A549 (cell line): Measurements from ENCODE around the gene CD3E. TPM values are rescaled to one million over a fixed set of nuclear protein-coding genes. Genes with fewer than 3 reads are reported as not detected.

ENCODE experiments used
- ATAC-seq, 2 experiments: fragments of 200-7000 bp in 1 of 2; fragments of >200 bp in 1 of 2; cut with Nextera tagmentation in 1 of 2; cut with Tn5 transposase in 1 of 2; 3 replicates each; pipeline versions ENCODE4 v1.8.0 to v1.9.1; 2018 to 2020; ENCODE audit warnings: mild to moderate bottlenecking in 1 of 2, moderate library complexity in 1 of 2
- CTCF ChIA-PET: fragments of 300-600 bp; sonication (Branson Sonifier 250); formaldehyde crosslinking; extraction: SDS; loops from one replicate; lab custom pipeline; 2021; ENCODE audit warnings: antibody characterized with exemption, inconsistent platforms; lab: Yijun Ruan, JAX
- POLR2A ChIA-PET: fragments of 350-600 bp; formaldehyde crosslinking; extraction: SDS; loops from one replicate; lab custom pipeline; 2021; ENCODE audit warnings: antibody characterized with exemption, inconsistent platforms; lab: Yijun Ruan, JAX
- DNase-seq, 2 experiments: peaks; one replicate each; pipeline versions ENCODE4 v3.0.0 to v3.0.0-alpha.2; 2011 to 2016; ENCODE audit warnings: low read depth in 1 of 2, low spot score in 1 of 2
- FAIRE-seq: peaks from 2 replicates; lab custom pipeline; 2011; peaks lifted over from hg19 to GRCh38; lab: Jason Lieb, UNC
- H3K27ac ChIP-seq, 2 experiments: fragments of >200 bp; sonication (Bioruptor Twin); formaldehyde crosslinking; 3 replicates each; pipeline ENCODE4 v1.5.1; 2016 to 2017
- H3K4me1 ChIP-seq: fragments of >200 bp; sonication (Bioruptor Twin); formaldehyde crosslinking; 3 replicates; pipeline ENCODE4 v1.6.1; 2016
- H3K4me2 ChIP-seq: fragments of >200 bp; sonication (Bioruptor Twin); formaldehyde crosslinking; 3 replicates; pipeline ENCODE4 v1.6.1; 2016
- H3K4me3 ChIP-seq: fragments of >200 bp; sonication (Bioruptor Twin); formaldehyde crosslinking; 3 replicates; pipeline ENCODE4 v1.5.1; 2016
- H3K9me3 ChIP-seq: fragments of >200 bp; sonication (Bioruptor Twin); formaldehyde crosslinking; 3 replicates; pipeline ENCODE4 v1.6.1; 2016
- BHLHE40 ChIP-seq: IDR thresholded peaks from 2 replicates; pipeline ENCODE4 v1.6.1; 2012; ENCODE audit warnings: low read depth, low read length, inconsistent platforms
- CHD2 ChIP-seq: fragments of 150-350 bp; IDR thresholded peaks from 2 replicates; pipeline ENCODE4 v1.6.1; 2014; ENCODE audit warnings: low read length; ENCODE audit not compliant: partially characterized antibody
- EHMT2 ChIP-seq: fragments of 200-600 bp; sonication (generic); IDR thresholded peaks from 2 replicates; pipeline ENCODE4 v1.6.1; 2016; ENCODE audit warnings: antibody characterized with exemption, low read depth, mild to moderate bottlenecking, moderate library complexity
- EP300 ChIP-seq, 2 experiments: fragments of >200 bp; sonication (Bioruptor Twin); formaldehyde crosslinking; IDR thresholded peaks; 2 replicates in 1 of 2; 3 replicates in 1 of 2; pipeline ENCODE4 v1.6.1; 2016 to 2017
- ESRRA ChIP-seq: fragments of 150-350 bp; IDR thresholded peaks from 2 replicates; pipeline ENCODE4 v1.6.1; 2014; ENCODE audit warnings: mild to moderate bottlenecking, low read length, borderline replicate concordance
- FOSL2 ChIP-seq, 2 experiments: fragments of 450-650 bp in 1 of 2; fragments of >200 bp in 1 of 2; sonication (Bioruptor Twin) in 1 of 2; formaldehyde crosslinking; IDR thresholded peaks; 2 replicates each; pipeline versions ENCODE4 v1.5.0 to v1.6.1; 2016 to 2020; ENCODE audit warnings: mild to moderate bottlenecking in 1 of 2, moderate library complexity in 1 of 2
- GATA3 ChIP-seq: IDR thresholded peaks from 2 replicates; pipeline ENCODE4 v1.6.1; 2012; ENCODE audit warnings: borderline replicate concordance
- HDAC2 ChIP-seq: fragments of 200-600 bp; sonication (generic); IDR thresholded peaks from 2 replicates; pipeline ENCODE4 v1.6.1; 2016
- HES2 ChIP-seq: fragments of >200 bp; sonication (Bioruptor Twin); formaldehyde crosslinking; IDR thresholded peaks from 2 replicates; pipeline ENCODE4 v1.6.1; 2016
- HEYL ChIP-seq: fragments of 250-450 bp; sonication (Bioruptor Pico); IDR thresholded peaks from 2 replicates; pipeline ENCODE4 v1.8.0; 2021; ENCODE audit warnings: mild to moderate bottlenecking, moderate library complexity
- HMGXB4 ChIP-seq: fragments of 250-450 bp; sonication (Bioruptor Pico); IDR thresholded peaks from 2 replicates; pipeline ENCODE4 v1.5.0; 2021; ENCODE audit warnings: mild to moderate bottlenecking, moderate library complexity, borderline replicate concordance
- HOXB5 ChIP-seq: fragments of 250-450 bp; sonication (Bioruptor Pico); IDR thresholded peaks from 2 replicates; pipeline ENCODE4 v1.5.0; 2020; ENCODE audit warnings: mild to moderate bottlenecking, moderate library complexity
- JUNB ChIP-seq: fragments of >200 bp; sonication (Bioruptor Twin); formaldehyde crosslinking; IDR thresholded peaks from 2 replicates; pipeline ENCODE4 v1.6.1; 2016
- MAFK ChIP-seq: fragments of 450-650 bp; IDR thresholded peaks from 2 replicates; pipeline ENCODE4 v1.6.1; 2014; ENCODE audit not compliant: partially characterized antibody
- MAX ChIP-seq: IDR thresholded peaks from 2 replicates; pipeline ENCODE4 v1.6.1; 2012
- MAZ ChIP-seq: fragments of 150-350 bp; IDR thresholded peaks from 2 replicates; pipeline ENCODE4 v1.6.1; 2014; ENCODE audit warnings: antibody characterized with exemption, low read depth, low read length, borderline replicate concordance
- NPAS2 ChIP-seq: fragments of 250-450 bp; sonication (Bioruptor Pico); IDR thresholded peaks from 2 replicates; pipeline ENCODE4 v1.8.0; 2022; ENCODE audit warnings: mild to moderate bottlenecking, moderate library complexity, borderline replicate concordance
- PBX3 ChIP-seq: IDR thresholded peaks from 2 replicates; pipeline ENCODE4 v1.6.1; 2012
- POLR2A ChIP-seq: IDR thresholded peaks from 2 replicates; pipeline ENCODE4 v1.6.1; 2012; ENCODE audit warnings: mild to moderate bottlenecking, low read length
- RAD21 ChIP-seq, 2 experiments: fragments of >200 bp in 1 of 2; sonication (Bioruptor Twin) in 1 of 2; formaldehyde crosslinking in 1 of 2; IDR thresholded peaks in 1 of 2; conservative IDR thresholded peaks in 1 of 2; 2 replicates in 1 of 2; 3 replicates in 1 of 2; pipeline ENCODE4 v1.6.1; 2012 to 2018; ENCODE audit warnings: inconsistent platforms in 1 of 2
- RARB ChIP-seq: fragments of 250-450 bp; sonication (Bioruptor Pico); IDR thresholded peaks from 2 replicates; pipeline ENCODE4 v1.8.0; 2021; ENCODE audit warnings: mild to moderate bottlenecking, moderate library complexity
- RCOR1 ChIP-seq: fragments of 150-350 bp; IDR thresholded peaks from 2 replicates; pipeline ENCODE4 v1.6.1; 2014; ENCODE audit warnings: antibody characterized with exemption, low read length, low read depth
- REST ChIP-seq: fragments of 200-600 bp; sonication (generic); IDR thresholded peaks from 2 replicates; pipeline ENCODE4 v1.6.1; 2016; ENCODE audit warnings: antibody characterized with exemption, mild to moderate bottlenecking, moderate library complexity
- RNF2 ChIP-seq: fragments of 200-600 bp; sonication (generic); IDR thresholded peaks from 2 replicates; pipeline ENCODE4 v1.6.1; 2016; ENCODE audit warnings: low read depth, mild to moderate bottlenecking, antibody characterized with exemption, moderate library complexity, borderline replicate concordance
- ZC3H11A ChIP-seq: fragments of 450-650 bp; IDR thresholded peaks from 2 replicates; pipeline ENCODE4 v1.6.1; 2014; ENCODE audit warnings: antibody characterized with exemption, mild to moderate bottlenecking
- WGBS: methylation state at CpG from one replicate; pipeline ENCODE4 v1.1.6; 2017; ENCODE audit errors: missing lambda C conversion rate; 5-methylcytosine and 5-hydroxymethylcytosine counted together
- polyA plus RNA-seq, 4 experiments: library from polyadenylated mRNA; depleted of rRNA in 3 of 4; stranded (reverse); fragments of >200 nt; fragmentation: RNase III in 1 of 4; extraction: RNeasy Plus Mini Kit Qiagen cat#74134 plus additional on column Dnase treatment in 1 of 4; gene quantifications; 2 replicates in 3 of 4; 3 replicates in 1 of 4; pipeline ENCODE4 v1.2.3, GENCODE V29; 2011 to 2017

The CD3E gene
- polyA plus RNA-seq, 2 of the 4 experiments (the other 2 are of a cell fraction), result not detected

- no peak for TF ChIP-seq MAFK
- no peak for TF ChIP-seq RCOR1
- no peak for TF ChIP-seq HOXB5 (CRISPR knock-in tag)
- no peak for TF ChIP-seq HDAC2
- no peak for TF ChIP-seq HEYL
- no peak for TF ChIP-seq CHD2
- no peak for TF ChIP-seq RARB (CRISPR knock-in tag)
- TF ChIP-seq ZC3H11A, result no peak
- TF ChIP-seq POLR2A, result no peak
- no peak for TF ChIP-seq JUNB
- TF ChIP-seq RAD21 (conservative IDR thresholded peaks at IDR 0.05 in 1 of 2, IDR thresholded peaks at IDR 0.05 in 1 of 2), result no peak
- TF ChIP-seq BHLHE40, result no peak
- TF ChIP-seq RNF2, result no peak
- TF ChIP-seq PBX3, result no peak
- TF ChIP-seq HMGXB4 (CRISPR knock-in tag), result no peak
- no peak for TF ChIP-seq MAX
- no peak for TF ChIP-seq NPAS2 (CRISPR knock-in tag)
- Histone ChIP-seq H3K4me3 (no peak overlapping the region), H3K9me3 (no peaks in the 10 kb centered on the region), H3K27ac (no peak overlapping the region), H3K4me2 (no peak overlapping the region), H3K4me1 (no peaks in the 10 kb centered on the region)
- CTCF ChIA-PET, result interaction anchor here (0.9 kb wide), 2 partner anchors 16 to 103 kb away, joined by 3 read pairs; no protein-coding TSS in a partner anchor
- POLR2A ChIA-PET, result no interaction called here
- FAIRE-seq (no peak), ATAC-seq (no peak), DNase-seq (no peak)
- 14% methylated on average over 8 of the region's 8 CpGs for WGBS
Measured at GRCh38 chr11:118301600-118302195, 2.8 kb upstream of the CD3E start.

- DNase-seq, result no peak
- H3K4me1 ChIP-seq, result no peaks in the 10 kb centered on the region
- no peak overlapping the region for H3K4me3 ChIP-seq
- POLR2A ChIA-PET, result no interaction called here
- H3K4me2 ChIP-seq, result no peak overlapping the region
- H3K9me3 ChIP-seq, result no peaks in the 10 kb centered on the region
- FAIRE-seq, result no peak
- TF ChIP-seq HES2 (no peak), CHD2 (no peak), EP300 (IDR thresholded peaks at IDR 0.05) (no peak), POLR2A (no peak), GATA3 (no peak), NPAS2 (CRISPR knock-in tag) (no peak)
- H3K27ac ChIP-seq, result no peak overlapping the region
- WGBS, result 82% methylated on average over 1 of the region's 1 CpG
- ATAC-seq, result no peak
- CTCF ChIA-PET, result interaction anchor here (1.9 kb wide), 1 partner anchor 106 kb away, joined by 5 read pairs; no protein-coding TSS in a partner anchor
Measured at GRCh38 chr11:118304227-118304567, 333 bp upstream of the CD3E start.

GRCh38 chr11:118305726-118306125, 1.2 kb downstream of the CD3E start:
- 69% methylated on average over 8 of the region's 8 CpGs for WGBS
- TF ChIP-seq HES2 (no peak), HEYL (no peak), MAZ (no peak), REST (no peak), CHD2 (no peak), FOSL2 (IDR thresholded peaks at IDR 0.05) (no peak), FOSL2 (CRISPR knock-in tag; IDR thresholded peaks at IDR 0.05) (no peak), EHMT2 (no peak), PBX3 (no peak), NPAS2 (CRISPR knock-in tag) (no peak), ESRRA (no peak), RAD21 (conservative IDR thresholded peaks at IDR 0.05 in 1 of 2, IDR thresholded peaks at IDR 0.05 in 1 of 2) (no peak)

More at GRCh38 chr11:118305726-118306125, 1.2 kb downstream of the CD3E start:
- POLR2A ChIA-PET, result no interaction called here
- no peak overlapping the region for H3K27ac ChIP-seq
- FAIRE-seq (no peak), DNase-seq (no peak), ATAC-seq (no peak)
- CTCF ChIA-PET, result no interaction called here
- H3K9me3 ChIP-seq, result no peaks in the 10 kb centered on the region
- H3K4me1 ChIP-seq, result no peaks in the 10 kb centered on the region
- no peak overlapping the region for H3K4me3 ChIP-seq
- H3K4me2 ChIP-seq, result no peak overlapping the region
